Upper lobe of left lung (tissue), 4 donors: ENCODE measurements around the gene CCDC88A.
"Not testable (repeated sequence)": the region's sequence is repeated elsewhere in the genome, so short reads cannot be mapped to it uniquely, and the experiment has no call there.

Source experiments
- POLR2A ChIP-seq, 4 donors: fragments of 450-650 bp; IDR thresholded peaks; one replicate each; pipeline ENCODE4 v1.5.1; 2016 to 2017; ENCODE audit warnings: antibody characterized with exemption in 4 of 4, mild to moderate bottlenecking in 2 of 4
- TF ChIP-seq, protein P1 (sequence below), 6 experiments: fragments of 450-650 bp in 4 of 6; fragments of 200-600 bp in 2 of 6; sonication (generic) in 2 of 6; IDR thresholded peaks; one replicate each; pipeline ENCODE4 v1.5.1; 2016 to 2019; ENCODE audit warnings: antibody characterized with exemption in 6 of 6

- TF ChIP-seq, protein P1, sequence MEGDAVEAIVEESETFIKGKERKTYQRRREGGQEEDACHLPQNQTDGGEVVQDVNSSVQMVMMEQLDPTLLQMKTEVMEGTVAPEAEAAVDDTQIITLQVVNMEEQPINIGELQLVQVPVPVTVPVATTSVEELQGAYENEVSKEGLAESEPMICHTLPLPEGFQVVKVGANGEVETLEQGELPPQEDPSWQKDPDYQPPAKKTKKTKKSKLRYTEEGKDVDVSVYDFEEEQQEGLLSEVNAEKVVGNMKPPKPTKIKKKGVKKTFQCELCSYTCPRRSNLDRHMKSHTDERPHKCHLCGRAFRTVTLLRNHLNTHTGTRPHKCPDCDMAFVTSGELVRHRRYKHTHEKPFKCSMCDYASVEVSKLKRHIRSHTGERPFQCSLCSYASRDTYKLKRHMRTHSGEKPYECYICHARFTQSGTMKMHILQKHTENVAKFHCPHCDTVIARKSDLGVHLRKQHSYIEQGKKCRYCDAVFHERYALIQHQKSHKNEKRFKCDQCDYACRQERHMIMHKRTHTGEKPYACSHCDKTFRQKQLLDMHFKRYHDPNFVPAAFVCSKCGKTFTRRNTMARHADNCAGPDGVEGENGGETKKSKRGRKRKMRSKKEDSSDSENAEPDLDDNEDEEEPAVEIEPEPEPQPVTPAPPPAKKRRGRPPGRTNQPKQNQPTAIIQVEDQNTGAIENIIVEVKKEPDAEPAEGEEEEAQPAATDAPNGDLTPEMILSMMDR (IDR thresholded peaks at IDR 0.05) = not testable (repeated sequence)
- not testable (repeated sequence) for TF ChIP-seq POLR2A (IDR thresholded peaks at IDR 0.05)
Observed at GRCh38 chr2:55279214-55279835, 140.3 kb downstream of the CCDC88A start.
